GM21528 (cell line): ENCODE measurements around the gene SCCPDH.
A peak's percentile ranks its signal among the peaks of the same experiment; 100 is the strongest.
"Not testable (repeated sequence)": the region's sequence is repeated elsewhere in the genome, so short reads cannot be mapped to it uniquely, and the experiment has no call there.

ENCODE experiments used
- ATAC-seq: cut with Tn5 transposase; IDR thresholded peaks from one replicate; pipeline ENCODE4 v1.9.1; 2021; ENCODE audit warnings: mild to moderate bottlenecking, moderate library complexity; ENCODE audit not compliant: unreplicated experiment, low FRiP score

SCCPDH gene

GRCh38 chr1:246724016-246724730 is at the start of gene SCCPDH:
TSS of gene SCCPDH (plus strand) at chr1:246724409. CDS start at chr1:246724423, 14 bp downstream.
- ATAC-seq = peak; percentile 95

DNA sequence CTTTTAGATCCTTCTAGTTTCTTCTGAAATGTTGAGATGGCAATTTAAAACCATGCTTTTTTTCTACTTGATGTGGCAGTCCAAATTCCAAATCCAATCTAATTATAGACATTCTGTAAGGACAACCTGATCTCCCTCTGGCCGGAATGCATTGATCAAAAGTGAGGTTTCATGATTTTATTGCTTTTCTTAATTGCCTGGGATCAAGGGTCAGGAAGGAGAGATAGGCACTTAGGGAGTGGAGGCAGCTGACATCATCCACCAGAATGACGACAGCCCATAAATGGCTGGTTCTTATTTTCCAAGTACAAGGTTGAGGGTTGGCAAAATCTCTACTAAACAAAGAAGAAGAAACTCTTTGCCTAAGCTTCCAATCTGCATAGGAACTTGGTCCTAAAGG is 46.4 kb upstream of the SCCPDH start:
- ATAC-seq = no peak

DNA sequence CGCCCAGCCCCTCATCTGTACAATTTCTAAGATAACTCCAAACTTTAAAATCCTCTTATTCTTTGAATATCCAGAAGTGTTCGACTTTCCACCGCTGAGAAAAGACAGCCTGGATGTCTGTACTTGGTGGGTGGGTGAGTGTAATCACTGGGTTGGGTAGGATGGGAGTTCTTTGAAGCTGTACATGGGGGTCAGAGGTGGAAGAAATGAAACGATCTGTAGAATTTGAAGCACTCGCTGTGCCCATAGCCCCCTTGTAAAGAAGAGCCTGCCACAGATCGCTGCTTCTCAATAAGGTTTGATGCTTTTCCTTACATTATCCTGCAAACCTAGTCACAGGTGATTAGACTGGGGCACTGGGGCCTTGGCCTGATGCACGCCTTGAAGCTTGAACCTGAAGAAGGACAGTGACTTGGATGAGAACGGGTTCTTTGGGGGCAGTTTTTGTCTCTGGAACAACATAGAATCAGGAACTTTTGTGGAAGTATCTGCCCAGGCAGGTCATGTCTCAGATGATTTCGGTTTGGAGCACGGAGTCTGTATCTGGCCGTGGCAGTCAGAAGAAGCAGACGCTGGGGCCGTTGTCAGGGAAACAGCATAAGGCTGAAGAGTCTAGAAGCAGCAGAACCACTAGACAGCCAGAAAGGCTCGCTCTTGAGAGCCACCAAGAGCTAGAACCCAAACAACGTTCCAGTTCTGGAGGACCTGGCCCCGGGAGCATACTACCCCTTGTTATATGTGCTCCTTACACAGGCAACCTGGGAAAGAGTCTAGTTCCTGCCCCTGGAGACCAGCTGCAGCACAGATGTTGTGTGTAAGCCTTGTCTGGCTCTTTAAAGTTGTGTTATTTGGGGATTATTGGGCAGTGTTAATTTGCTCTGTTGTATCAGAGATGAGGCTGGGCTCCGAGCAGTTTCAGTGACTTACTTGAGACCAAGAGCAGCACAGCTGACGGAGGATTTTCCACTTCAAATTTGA is 45.1 kb upstream of the SCCPDH start:
- no peak for ATAC-seq

DNA sequence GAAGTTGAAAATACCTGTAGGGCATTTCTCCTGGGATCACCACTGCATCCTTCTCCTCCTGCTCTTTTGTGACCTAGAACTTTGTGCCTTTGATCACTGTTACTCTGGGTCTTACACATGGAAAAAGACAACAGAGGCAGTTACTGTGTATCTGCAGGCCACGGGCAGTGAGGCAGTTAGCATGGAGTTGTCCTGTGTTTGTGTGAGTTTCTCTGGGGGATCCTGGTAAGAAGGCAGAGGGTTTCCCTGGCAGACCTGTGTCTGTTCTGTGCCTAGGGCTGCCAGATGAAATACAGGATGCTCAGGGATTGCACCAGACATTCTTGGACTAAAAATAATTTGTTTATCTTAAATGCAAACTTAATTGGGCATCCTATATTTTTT is 44.4 kb upstream of the SCCPDH start:
- no peak for ATAC-seq

- ATAC-seq = no peak
Measured at GRCh38 chr1:246680190-246680589, 44.0 kb upstream of the SCCPDH start.

DNA sequence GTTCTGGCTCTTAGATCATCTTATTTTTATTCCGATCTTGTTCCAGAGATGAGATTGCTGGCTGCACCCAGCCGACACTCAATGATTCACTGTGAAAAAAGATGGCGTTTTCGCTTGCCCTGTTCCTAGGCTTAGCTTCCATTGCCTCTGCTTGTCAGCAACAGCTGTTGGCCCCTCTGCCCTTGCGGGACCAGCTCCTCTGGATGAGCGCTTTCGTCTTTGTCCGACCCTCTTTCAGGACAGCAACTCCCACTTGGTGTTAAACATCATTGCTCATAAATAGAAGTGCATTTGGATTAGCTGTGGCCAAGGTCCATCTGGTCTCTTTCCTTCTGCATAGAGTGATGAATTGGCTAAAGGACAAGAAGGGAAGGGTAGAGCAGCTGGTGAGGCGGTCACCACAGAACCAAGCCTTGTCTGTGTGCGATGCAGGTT is 43.5 kb upstream of the SCCPDH start:
- ATAC-seq = no peak

- ATAC-seq = no peak
Measured at GRCh38 chr1:246681900-246682895, 42.0 kb upstream of the SCCPDH start.

- no peak for ATAC-seq
Measured at GRCh38 chr1:246683521-246683920, 40.7 kb upstream of the SCCPDH start.

- ATAC-seq = no peak
Measured at GRCh38 chr1:246687002-246687401, 37.2 kb upstream of the SCCPDH start.

DNA sequence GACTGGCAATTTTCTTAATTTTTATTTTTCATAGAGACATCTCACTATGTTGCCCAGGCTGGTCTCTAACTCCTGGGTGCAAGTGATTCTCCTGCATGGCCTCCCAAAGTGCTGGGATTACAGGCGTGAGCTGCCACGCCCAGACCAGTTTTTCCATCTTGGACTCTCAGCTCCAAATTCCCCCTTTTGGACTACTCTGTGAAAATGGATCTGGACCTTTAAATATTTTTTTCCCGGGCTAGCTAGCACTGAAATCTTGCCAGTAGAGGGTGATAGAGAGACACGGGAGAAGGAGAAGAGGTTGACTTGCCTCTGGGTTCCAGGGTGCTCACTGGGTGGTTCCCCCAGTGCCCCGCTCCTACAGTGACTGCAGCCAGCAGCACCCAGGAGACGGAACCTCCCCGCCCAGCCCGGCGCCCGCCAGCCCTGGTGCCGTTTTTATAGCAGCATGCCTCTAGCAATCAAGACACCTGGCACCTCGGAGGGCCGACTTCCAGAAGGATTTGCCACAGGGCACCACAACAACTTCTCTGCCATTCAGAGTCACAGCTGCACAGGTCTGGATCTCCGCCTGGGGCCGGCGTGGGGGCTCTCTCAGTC is 34.7 kb upstream of the SCCPDH start:
- peak; percentile 95 for ATAC-seq

DNA sequence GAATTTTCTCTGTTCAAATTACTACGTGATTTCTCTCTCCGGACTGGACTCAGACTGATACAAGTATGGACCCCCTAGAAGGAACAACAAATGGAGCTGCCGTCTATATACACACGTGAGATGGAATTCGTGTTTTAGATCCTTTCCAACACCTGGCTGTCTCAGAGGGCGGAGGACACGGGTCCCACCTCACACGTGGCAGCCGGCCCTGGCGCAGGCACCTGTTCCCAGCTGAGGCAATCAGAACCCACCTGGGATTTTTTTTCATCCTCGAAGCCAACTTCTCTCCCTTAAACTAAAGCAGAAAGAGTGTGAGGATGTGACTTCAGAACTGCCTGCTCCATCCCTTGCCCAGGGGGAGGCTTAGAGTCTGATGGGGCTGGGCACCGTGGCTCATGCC is 34.1 kb upstream of the SCCPDH start:
- no peak for ATAC-seq

- no peak for ATAC-seq
Measured at GRCh38 chr1:246691622-246692495, 32.4 kb upstream of the SCCPDH start.

- ATAC-seq = not testable (repeated sequence)
Measured at GRCh38 chr1:246694213-246694895, 29.9 kb upstream of the SCCPDH start.

DNA sequence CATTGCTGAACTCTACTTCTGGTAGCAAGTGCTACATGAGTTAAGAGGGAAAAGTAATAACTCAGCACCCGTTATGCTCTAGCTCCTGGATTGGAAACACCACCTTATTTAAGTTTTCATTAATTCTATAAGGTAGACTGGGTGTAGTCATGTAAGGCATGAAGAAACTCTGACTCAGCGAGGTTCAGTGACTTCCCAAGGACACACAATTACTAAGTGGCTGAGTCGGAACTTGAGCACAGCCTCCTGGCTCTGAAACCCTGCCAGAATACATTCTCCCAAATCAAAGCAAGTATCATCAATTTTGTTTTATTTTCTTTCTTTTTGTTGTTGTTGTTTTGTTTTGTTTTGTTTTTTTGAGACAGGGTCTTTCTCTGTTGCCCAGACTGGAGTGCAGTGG is 29.1 kb upstream of the SCCPDH start:
- no peak for ATAC-seq

DNA sequence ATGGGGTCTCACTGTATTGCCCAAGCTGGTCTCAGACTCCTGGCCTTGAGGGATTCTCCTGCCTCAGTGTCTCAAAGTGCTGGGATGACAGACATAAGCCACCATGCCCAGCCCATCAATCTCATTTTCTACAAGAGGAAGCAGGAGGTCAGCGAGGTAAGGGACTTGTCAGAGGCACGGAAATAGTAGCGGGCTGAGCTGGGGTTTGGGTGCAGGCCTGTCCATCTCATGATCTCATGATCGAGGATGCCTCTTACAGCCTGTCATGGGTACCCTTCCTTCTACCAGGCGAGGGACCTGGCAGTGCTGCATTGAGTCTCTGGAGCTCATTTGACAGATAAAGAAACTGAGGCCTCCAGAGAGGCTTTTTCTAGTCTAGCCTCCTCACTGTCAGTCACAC is 28.5 kb upstream of the SCCPDH start:
- ATAC-seq = no peak

DNA sequence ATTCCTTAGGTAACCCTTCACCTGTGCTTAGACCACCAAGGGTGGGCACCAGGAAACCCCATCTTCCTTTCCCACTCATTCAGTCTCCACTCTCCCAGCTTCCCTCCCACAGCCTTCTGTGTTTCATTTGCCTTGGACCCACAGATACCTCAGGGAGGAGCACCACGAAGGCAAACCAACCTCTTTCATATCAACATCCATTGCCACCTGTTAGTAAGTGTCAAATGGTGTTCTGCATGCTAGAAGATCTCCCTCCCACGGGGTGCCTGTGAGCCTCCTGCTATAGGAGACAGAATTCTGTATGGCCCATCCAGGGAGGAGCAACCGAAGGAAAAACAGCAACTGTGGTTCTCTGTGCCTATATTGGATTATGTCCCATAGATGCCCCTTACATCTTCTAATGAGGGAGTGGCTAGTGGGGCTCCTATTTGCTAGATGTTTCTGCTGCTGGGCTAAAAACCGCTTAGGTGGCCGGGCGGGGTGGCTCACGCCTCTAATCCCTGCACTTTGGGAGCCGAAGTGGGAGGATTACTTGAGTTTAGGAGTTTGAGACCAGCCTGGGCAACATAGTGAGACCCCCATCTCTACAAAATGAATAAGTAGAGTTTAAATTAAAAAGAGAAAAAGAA is 25.6 kb upstream of the SCCPDH start:
- no peak for ATAC-seq

GRCh38 chr1:246699095-246699735 is 25.0 kb upstream of the SCCPDH start:
- peak; percentile 96 for ATAC-seq
